ENCODE measurements around the gene VWDE.

DNA sequence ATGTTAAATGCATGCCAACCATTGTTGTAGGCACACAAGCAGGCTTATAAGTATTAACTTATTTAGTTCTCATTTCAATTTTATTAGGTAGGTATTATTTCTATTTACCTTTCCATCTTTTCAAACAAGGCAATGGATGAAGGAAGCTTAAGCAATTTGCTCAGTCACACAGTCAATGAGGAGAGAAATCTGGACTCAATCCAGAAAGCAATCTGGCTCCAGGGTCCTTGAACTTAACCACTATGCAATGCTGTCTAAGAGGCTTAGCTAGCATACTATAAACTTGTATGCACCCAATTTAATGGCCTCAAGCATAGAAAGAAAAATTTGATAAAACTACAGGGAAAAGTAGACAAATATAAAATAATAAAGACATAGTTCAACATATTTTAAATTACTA lies 88.6 kb downstream of the VWDE start:
- TF ChIP-seq, protein P1, sequence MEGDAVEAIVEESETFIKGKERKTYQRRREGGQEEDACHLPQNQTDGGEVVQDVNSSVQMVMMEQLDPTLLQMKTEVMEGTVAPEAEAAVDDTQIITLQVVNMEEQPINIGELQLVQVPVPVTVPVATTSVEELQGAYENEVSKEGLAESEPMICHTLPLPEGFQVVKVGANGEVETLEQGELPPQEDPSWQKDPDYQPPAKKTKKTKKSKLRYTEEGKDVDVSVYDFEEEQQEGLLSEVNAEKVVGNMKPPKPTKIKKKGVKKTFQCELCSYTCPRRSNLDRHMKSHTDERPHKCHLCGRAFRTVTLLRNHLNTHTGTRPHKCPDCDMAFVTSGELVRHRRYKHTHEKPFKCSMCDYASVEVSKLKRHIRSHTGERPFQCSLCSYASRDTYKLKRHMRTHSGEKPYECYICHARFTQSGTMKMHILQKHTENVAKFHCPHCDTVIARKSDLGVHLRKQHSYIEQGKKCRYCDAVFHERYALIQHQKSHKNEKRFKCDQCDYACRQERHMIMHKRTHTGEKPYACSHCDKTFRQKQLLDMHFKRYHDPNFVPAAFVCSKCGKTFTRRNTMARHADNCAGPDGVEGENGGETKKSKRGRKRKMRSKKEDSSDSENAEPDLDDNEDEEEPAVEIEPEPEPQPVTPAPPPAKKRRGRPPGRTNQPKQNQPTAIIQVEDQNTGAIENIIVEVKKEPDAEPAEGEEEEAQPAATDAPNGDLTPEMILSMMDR (IDR thresholded peaks at IDR 0.05; ENCODE audit: low read depth, low read length) = no peak
- TF ChIP-seq EZH2phosphoT487 (IDR thresholded peaks at IDR 0.05; ENCODE audit: low read depth) = no peak

Measured in OCI-LY3 (cell line).